ENCODE measurements around the gene GFRA1.

GRCh38 chr10:116164291-116164690 is 108.7 kb downstream of the GFRA1 start:
- TF ChIP-seq, protein P1, sequence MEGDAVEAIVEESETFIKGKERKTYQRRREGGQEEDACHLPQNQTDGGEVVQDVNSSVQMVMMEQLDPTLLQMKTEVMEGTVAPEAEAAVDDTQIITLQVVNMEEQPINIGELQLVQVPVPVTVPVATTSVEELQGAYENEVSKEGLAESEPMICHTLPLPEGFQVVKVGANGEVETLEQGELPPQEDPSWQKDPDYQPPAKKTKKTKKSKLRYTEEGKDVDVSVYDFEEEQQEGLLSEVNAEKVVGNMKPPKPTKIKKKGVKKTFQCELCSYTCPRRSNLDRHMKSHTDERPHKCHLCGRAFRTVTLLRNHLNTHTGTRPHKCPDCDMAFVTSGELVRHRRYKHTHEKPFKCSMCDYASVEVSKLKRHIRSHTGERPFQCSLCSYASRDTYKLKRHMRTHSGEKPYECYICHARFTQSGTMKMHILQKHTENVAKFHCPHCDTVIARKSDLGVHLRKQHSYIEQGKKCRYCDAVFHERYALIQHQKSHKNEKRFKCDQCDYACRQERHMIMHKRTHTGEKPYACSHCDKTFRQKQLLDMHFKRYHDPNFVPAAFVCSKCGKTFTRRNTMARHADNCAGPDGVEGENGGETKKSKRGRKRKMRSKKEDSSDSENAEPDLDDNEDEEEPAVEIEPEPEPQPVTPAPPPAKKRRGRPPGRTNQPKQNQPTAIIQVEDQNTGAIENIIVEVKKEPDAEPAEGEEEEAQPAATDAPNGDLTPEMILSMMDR (IDR thresholded peaks at IDR 0.05): no peak
- no peak for TF ChIP-seq POLR2A (IDR thresholded peaks at IDR 0.05)
- TF ChIP-seq POLR2AphosphoS5 (IDR thresholded peaks at IDR 0.05): no peak
- TF ChIP-seq EP300 (IDR thresholded peaks at IDR 0.05): no peak
